WTC11 (cell line): ENCODE results near the gene ADNP2. TPM values are rescaled to one million over a fixed set of nuclear protein-coding genes. Genes with fewer than 3 reads are reported as not detected.

Experiments used
- ATAC-seq: fragments of 200-7000 bp; cut with Tn5 transposase; 2 replicates; pipeline ENCODE4 v1.10.0; 2021; ENCODE audit warnings: mild to moderate bottlenecking, moderate library complexity
- CTCF ChIA-PET: fragments of 300-600 bp; sonication (Branson Sonifier 250); formaldehyde crosslinking; loops from one replicate; lab custom pipeline; 2021; ENCODE audit warnings: antibody characterized with exemption; lab: Charles Lee
- POLR2A ChIA-PET: fragments of 350-600 bp; sonication (Branson Sonifier 250); formaldehyde crosslinking; loops from one replicate; lab custom pipeline; 2021; ENCODE audit warnings: antibody characterized with exemption; lab: Charles Lee
- DNase-seq: peaks from one replicate; pipeline ENCODE4 v3.0.0; 2021; ENCODE audit warnings: low spot score
- H3K27ac Mint-ChIP-seq: 2 replicates; pipeline ENCODE4 v1.8.0; 2021; ENCODE audit warnings: mixed read lengths
- H3K27me3 Mint-ChIP-seq: 2 replicates; pipeline ENCODE4 v1.8.0; 2021; ENCODE audit warnings: low read depth, mild to moderate bottlenecking, moderate library complexity, mixed read lengths
- H3K36me3 Mint-ChIP-seq: 2 replicates; pipeline ENCODE4 v1.8.0; 2021; ENCODE audit warnings: mixed read lengths
- H3K4me1 Mint-ChIP-seq: 2 replicates; pipeline ENCODE4 v1.8.0; 2022; ENCODE audit warnings: mixed read lengths
- H3K4me3 Mint-ChIP-seq: 2 replicates; pipeline ENCODE4 v1.8.0; 2021; ENCODE audit warnings: mild to moderate bottlenecking, moderate library complexity, mixed read lengths
- H3K9me3 Mint-ChIP-seq: 2 replicates; pipeline ENCODE4 v1.8.0; 2021; ENCODE audit warnings: mixed read lengths
- GABPB1 ChIP-seq: sonication (generic); formaldehyde crosslinking; IDR thresholded peaks from 2 replicates; pipeline ENCODE4 v1.8.1; 2023; ENCODE audit warnings: mild to moderate bottlenecking, missing genetic modification reagents
- GTF2I ChIP-seq: fragments of 250-450 bp; sonication (Bioruptor Pico); conservative IDR thresholded peaks from 2 replicates; pipeline ENCODE4 v1.4.0; 2021; ENCODE audit warnings: mild to moderate bottlenecking
- IRF2 ChIP-seq: sonication (generic); formaldehyde crosslinking; IDR thresholded peaks from 2 replicates; pipeline ENCODE4 v1.8.0; 2022; ENCODE audit warnings: low read depth, missing genetic modification reagents, borderline replicate concordance
- MXD4 ChIP-seq: fragments of 250-450 bp; sonication (Bioruptor Pico); IDR thresholded peaks from 2 replicates; pipeline ENCODE4 v1.8.0; 2021; ENCODE audit warnings: mild to moderate bottlenecking, moderate library complexity, borderline replicate concordance
- NFE2L1 ChIP-seq: sonication (generic); formaldehyde crosslinking; IDR thresholded peaks from 2 replicates; pipeline ENCODE4 v1.8.1; 2023; ENCODE audit warnings: missing genetic modification reagents
- NR3C1 ChIP-seq: sonication (generic); formaldehyde crosslinking; conservative IDR thresholded peaks from 2 replicates; pipeline ENCODE4 v1.8.1; 2023; ENCODE audit warnings: low read depth, mild to moderate bottlenecking, missing genetic modification reagents
- TEAD4 ChIP-seq: sonication (generic); formaldehyde crosslinking; IDR thresholded peaks from 2 replicates; pipeline ENCODE4 v1.8.0; 2022; ENCODE audit warnings: mild to moderate bottlenecking, missing genetic modification reagents
- ZBTB21 ChIP-seq: sonication (generic); formaldehyde crosslinking; IDR thresholded peaks from 2 replicates; pipeline ENCODE4 v1.8.1; 2023; ENCODE audit warnings: mild to moderate bottlenecking, missing genetic modification reagents, borderline replicate concordance
- ZNF121 ChIP-seq: sonication (generic); formaldehyde crosslinking; IDR thresholded peaks from 2 replicates; pipeline ENCODE4 v1.8.0; 2023; ENCODE audit warnings: missing genetic modification reagents
- ZNF416 ChIP-seq: fragments of 250-450 bp; sonication (Bioruptor Pico); IDR thresholded peaks from 2 replicates; pipeline ENCODE4 v1.9.0; 2021; ENCODE audit warnings: mild to moderate bottlenecking, inconsistent platforms
- total RNA-seq: library from RNA; stranded (reverse); gene quantifications from 3 replicates; pipeline ENCODE4 v1.2.3, GENCODE V29; 2021
- TF ChIP-seq, protein P1 (sequence below): sonication (generic); formaldehyde crosslinking; IDR thresholded peaks from 2 replicates; pipeline ENCODE4 v1.8.1; 2023; ENCODE audit warnings: mild to moderate bottlenecking, missing genetic modification reagents, borderline replicate concordance
- TF ChIP-seq, protein P2 (sequence below): sonication (generic); formaldehyde crosslinking; IDR thresholded peaks from 2 replicates; pipeline ENCODE4 v1.8.1; 2022; ENCODE audit warnings: low read depth, missing genetic modification reagents, borderline replicate concordance
- TF ChIP-seq, protein P3 (sequence below): fragments of 250-450 bp; sonication (Bioruptor Pico); conservative IDR thresholded peaks from 2 replicates; pipeline ENCODE4 v1.9.0; 2021; ENCODE audit warnings: mild to moderate bottlenecking
- TF ChIP-seq, protein P4 (sequence below): sonication (generic); formaldehyde crosslinking; IDR thresholded peaks from 2 replicates; pipeline ENCODE4 v1.8.1; 2023; ENCODE audit warnings: mild to moderate bottlenecking, missing genetic modification reagents

The ADNP2 gene
- total RNA-seq, 1 experiment from 2014 or later, result 56.0 TPM

DNA sequence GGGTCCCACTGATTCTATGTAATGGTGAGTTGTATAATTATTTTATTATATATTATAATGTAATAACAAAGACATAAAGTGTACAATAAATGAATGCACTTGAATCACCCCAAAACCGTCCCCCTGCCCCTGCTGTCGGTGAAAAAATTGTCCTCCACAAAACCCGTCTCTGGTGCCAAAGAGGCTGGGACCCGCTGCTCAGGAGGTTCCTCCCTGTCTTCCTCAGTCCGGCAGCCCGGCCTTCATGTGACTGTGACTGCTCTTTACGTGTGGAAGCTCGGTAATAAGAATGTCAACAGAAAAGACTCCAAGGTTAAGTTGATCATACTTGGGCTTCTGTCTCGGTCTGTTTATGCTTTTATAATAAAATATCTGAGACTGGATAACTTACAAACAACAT lies 32.7 kb upstream of the ADNP2 start:
- TF ChIP-seq, protein P1, sequence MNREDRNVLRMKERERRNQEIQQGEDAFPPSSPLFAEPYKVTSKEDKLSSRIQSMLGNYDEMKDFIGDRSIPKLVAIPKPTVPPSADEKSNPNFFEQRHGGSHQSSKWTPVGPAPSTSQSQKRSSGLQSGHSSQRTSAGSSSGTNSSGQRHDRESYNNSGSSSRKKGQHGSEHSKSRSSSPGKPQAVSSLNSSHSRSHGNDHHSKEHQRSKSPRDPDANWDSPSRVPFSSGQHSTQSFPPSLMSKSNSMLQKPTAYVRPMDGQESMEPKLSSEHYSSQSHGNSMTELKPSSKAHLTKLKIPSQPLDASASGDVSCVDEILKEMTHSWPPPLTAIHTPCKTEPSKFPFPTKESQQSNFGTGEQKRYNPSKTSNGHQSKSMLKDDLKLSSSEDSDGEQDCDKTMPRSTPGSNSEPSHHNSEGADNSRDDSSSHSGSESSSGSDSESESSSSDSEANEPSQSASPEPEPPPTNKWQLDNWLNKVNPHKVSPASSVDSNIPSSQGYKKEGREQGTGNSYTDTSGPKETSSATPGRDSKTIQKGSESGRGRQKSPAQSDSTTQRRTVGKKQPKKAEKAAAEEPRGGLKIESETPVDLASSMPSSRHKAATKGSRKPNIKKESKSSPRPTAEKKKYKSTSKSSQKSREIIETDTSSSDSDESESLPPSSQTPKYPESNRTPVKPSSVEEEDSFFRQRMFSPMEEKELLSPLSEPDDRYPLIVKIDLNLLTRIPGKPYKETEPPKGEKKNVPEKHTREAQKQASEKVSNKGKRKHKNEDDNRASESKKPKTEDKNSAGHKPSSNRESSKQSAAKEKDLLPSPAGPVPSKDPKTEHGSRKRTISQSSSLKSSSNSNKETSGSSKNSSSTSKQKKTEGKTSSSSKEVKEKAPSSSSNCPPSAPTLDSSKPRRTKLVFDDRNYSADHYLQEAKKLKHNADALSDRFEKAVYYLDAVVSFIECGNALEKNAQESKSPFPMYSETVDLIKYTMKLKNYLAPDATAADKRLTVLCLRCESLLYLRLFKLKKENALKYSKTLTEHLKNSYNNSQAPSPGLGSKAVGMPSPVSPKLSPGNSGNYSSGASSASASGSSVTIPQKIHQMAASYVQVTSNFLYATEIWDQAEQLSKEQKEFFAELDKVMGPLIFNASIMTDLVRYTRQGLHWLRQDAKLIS, result no peak
- TF ChIP-seq TEAD4 (CRISPR knock-in tag) (no peak), ZNF416 (no peak), GABPB1 (CRISPR knock-in tag) (no peak), MXD4 (no peak), GTF2I (no peak), IRF2 (CRISPR knock-in tag) (no peak), ZNF121 (CRISPR knock-in tag) (no peak), ZBTB21 (CRISPR knock-in tag) (no peak)
- TF ChIP-seq, protein P2, sequence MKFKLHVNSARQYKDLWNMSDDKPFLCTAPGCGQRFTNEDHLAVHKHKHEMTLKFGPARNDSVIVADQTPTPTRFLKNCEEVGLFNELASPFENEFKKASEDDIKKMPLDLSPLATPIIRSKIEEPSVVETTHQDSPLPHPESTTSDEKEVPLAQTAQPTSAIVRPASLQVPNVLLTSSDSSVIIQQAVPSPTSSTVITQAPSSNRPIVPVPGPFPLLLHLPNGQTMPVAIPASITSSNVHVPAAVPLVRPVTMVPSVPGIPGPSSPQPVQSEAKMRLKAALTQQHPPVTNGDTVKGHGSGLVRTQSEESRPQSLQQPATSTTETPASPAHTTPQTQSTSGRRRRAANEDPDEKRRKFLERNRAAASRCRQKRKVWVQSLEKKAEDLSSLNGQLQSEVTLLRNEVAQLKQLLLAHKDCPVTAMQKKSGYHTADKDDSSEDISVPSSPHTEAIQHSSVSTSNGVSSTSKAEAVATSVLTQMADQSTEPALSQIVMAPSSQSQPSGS (CRISPR knock-in tag), result no peak
- TF ChIP-seq, protein P3, sequence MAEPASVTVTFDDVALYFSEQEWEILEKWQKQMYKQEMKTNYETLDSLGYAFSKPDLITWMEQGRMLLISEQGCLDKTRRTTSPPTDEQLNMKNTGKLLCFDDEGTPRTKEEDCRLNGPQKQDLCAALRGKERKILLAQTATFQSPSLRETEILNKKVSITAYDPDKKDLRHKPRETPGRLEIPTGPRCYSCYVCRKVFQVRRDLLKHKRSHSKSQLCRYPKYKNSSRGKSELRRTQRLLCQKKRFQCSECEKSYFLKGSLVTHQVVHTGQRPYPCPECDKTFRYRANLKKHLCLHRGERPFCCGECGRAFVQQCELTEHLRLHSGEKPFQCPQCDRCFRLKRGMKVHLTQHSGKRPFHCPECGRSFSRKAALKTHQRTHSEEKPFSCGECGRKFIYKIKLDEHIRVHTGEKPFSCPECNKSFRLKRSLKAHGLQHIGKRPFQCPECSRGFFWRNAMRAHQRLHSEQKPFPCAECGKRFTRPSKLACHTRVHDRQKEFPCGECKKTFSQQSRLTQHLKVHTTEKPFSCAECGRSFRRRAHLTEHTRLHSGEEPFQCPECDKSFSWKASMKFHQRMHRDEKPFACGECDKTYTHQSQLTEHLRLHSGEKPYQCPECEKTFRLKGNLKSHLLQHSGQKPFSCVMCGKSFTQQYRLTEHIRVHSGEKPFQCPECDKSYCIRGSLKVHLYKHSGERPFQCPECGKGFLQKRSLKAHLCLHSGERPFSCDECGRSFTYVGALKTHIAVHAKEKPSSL (CRISPR knock-in tag), result no peak
- TF ChIP-seq, protein P4, sequence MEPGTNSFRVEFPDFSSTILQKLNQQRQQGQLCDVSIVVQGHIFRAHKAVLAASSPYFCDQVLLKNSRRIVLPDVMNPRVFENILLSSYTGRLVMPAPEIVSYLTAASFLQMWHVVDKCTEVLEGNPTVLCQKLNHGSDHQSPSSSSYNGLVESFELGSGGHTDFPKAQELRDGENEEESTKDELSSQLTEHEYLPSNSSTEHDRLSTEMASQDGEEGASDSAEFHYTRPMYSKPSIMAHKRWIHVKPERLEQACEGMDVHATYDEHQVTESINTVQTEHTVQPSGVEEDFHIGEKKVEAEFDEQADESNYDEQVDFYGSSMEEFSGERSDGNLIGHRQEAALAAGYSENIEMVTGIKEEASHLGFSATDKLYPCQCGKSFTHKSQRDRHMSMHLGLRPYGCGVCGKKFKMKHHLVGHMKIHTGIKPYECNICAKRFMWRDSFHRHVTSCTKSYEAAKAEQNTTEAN, result no peak
- ChIA-PET POLR2A (no interaction called here), CTCF (no interaction called here)
- ATAC-seq (no peak), DNase-seq (no peak)
- no peak overlapping the region for H3K27ac Mint-ChIP-seq
- H3K36me3 Mint-ChIP-seq, result peaks cover 16% of the 10 kb centered on the region
- no peak overlapping the region for H3K4me3 Mint-ChIP-seq
- H3K27me3 Mint-ChIP-seq, result no peaks in the 10 kb centered on the region; the same call in 1 of the 2 replicates
- H3K9me3 Mint-ChIP-seq, result peaks cover 16% of the 10 kb centered on the region
- H3K4me1 Mint-ChIP-seq, result peaks cover 5% of the 10 kb centered on the region

DNA sequence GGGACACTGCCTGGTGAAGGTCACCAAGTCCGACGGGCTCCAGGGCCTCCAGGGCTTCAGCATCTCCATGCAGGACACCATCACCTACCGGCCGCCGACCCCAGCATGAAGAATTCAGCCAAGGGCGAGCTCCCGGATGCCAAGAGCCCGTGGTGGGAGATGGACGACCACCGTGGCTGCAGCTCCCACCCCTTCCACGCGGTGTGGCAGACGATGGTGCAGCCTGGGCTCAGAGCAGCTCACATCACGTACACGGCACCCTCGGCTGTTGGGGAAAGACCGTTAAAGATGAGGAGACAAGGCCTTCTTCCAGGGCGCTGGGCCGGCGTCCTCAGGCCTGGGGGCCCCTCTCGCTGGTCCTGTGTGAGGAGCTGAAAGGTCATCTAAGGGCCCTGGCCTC lies 31.2 kb upstream of the ADNP2 start:
- Mint-ChIP-seq H3K4me3 (no peak overlapping the region), H3K4me1 (peaks cover 5% of the 10 kb centered on the region), H3K36me3 (peaks cover 16% of the 10 kb centered on the region), H3K9me3 (peaks cover 16% of the 10 kb centered on the region), H3K27me3 (no peaks in the 10 kb centered on the region; the same call in 1 of the 2 replicates), H3K27ac (no peak overlapping the region)
- ChIA-PET CTCF (interaction anchor here (1.0 kb wide), 1 partner anchor 44 kb away, joined by 4 read pairs; the partner anchor contains the start of gene RBFA), POLR2A (interaction anchor here (1.2 kb wide), 1 partner anchor 10 kb away, joined by 3 read pairs; no protein-coding TSS in a partner anchor)
- ATAC-seq, result no peak
- DNase-seq, result no peak
- TF ChIP-seq NR3C1, result no peak
- TF ChIP-seq NFE2L1 (CRISPR knock-in tag), result no peak
- TF ChIP-seq, protein P2 (CRISPR knock-in tag), result no peak
